ENCODE results near the gene EPS8L3.

DNA sequence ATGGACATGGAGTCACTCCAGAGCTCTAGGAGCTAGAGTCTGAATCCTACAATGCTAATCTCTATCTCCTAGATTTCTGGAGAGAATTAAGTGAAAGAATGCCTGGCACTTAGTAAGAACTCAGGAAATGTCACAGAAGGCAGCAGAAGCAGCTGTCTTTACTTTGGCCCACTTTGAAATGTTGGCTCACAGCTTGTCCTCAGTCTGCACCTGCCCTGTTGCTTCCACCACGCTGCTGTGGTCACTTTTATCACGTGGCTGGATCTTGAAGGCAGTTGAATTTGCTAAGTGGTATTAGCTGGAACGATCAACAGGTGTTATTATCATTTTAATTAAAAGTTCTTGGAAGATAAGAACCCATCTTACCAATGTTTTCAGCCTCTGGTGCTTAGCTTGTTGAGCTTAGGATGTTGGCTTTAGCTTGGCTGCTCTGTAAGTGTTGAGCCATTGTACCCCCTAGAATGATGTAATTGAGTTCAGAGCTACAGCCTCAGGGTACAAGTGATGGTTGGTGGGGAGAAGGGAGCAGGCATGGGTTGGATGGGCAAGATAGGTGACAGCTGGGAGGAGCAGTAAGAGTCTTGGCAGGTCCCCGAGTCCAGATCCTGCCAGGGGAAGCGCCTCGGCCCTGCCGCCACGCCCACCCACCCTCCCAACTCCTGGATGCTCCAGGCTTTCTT, 41.9 kb upstream of the EPS8L3 start:
- no peak for TF ChIP-seq CTCF (IDR thresholded peaks at IDR 0.05)
- TF ChIP-seq POLR2A (IDR thresholded peaks at IDR 0.05): no peak
